ENCODE results near the gene VASP.

VASP gene

DNA sequence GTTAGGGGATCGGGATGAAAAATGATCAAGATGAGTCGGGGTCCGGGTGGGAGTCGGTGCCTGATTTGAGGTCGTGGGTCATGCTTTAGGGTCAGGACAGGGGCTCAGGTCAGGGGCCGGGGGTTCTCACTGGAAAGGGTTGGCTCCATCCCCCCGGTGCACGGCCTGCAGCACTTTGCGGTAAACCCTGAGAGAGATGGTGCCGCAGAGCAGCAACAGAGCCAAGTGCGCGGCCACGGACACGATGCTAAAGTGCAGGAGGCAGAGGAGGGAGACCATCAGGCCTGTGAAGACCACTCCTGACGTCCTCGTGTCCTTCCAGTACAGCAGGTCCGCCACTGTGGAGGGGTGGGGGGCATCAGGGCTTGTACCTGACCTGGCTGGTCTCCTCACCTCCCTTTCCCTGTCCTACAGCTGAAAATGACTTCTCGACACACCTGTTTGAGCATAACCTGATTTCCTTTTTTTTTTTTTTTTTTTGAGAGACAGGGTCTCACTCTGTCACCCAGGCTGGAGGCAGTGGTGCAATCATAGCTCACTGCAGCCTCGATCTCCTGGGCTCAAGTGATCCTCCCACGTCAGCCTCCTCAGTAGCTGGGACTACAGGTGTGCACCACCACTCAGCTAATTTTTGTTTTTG is 17.9 kb upstream of the VASP start:
- TF ChIP-seq, protein P1, sequence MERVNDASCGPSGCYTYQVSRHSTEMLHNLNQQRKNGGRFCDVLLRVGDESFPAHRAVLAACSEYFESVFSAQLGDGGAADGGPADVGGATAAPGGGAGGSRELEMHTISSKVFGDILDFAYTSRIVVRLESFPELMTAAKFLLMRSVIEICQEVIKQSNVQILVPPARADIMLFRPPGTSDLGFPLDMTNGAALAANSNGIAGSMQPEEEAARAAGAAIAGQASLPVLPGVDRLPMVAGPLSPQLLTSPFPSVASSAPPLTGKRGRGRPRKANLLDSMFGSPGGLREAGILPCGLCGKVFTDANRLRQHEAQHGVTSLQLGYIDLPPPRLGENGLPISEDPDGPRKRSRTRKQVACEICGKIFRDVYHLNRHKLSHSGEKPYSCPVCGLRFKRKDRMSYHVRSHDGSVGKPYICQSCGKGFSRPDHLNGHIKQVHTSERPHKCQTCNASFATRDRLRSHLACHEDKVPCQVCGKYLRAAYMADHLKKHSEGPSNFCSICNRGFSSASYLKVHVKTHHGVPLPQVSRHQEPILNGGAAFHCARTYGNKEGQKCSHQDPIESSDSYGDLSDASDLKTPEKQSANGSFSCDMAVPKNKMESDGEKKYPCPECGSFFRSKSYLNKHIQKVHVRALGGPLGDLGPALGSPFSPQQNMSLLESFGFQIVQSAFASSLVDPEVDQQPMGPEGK (CRISPR knock-in tag; IDR thresholded peaks at IDR 0.05; ENCODE audit: borderline replicate concordance) = no peak
- TF ChIP-seq ZNF70 (CRISPR knock-in tag; IDR thresholded peaks at IDR 0.05) = no peak
- no peak for TF ChIP-seq TOX (CRISPR knock-in tag; IDR thresholded peaks at IDR 0.05; ENCODE audit: borderline replicate concordance)
- TF ChIP-seq ISL1 (CRISPR knock-in tag; IDR thresholded peaks at IDR 0.05) = no peak
- TF ChIP-seq, protein P2, sequence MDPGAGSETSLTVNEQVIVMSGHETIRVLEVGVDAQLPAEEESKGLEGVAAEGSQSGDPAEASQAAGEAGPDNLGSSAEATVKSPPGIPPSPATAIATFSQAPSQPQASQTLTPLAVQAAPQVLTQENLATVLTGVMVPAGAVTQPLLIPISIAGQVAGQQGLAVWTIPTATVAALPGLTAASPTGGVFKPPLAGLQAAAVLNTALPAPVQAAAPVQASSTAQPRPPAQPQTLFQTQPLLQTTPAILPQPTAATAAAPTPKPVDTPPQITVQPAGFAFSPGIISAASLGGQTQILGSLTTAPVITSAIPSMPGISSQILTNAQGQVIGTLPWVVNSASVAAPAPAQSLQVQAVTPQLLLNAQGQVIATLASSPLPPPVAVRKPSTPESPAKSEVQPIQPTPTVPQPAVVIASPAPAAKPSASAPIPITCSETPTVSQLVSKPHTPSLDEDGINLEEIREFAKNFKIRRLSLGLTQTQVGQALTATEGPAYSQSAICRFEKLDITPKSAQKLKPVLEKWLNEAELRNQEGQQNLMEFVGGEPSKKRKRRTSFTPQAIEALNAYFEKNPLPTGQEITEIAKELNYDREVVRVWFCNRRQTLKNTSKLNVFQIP (CRISPR knock-in tag; IDR thresholded peaks at IDR 0.05; ENCODE audit: borderline replicate concordance, low read depth) = no peak
- TF ChIP-seq GLIS3 (CRISPR knock-in tag; IDR thresholded peaks at IDR 0.05) = no peak
- no peak for TF ChIP-seq ZNF565 (CRISPR knock-in tag; conservative IDR thresholded peaks at IDR 0.05; ENCODE audit: low read depth)
- TF ChIP-seq ARNTL (CRISPR knock-in tag; IDR thresholded peaks at IDR 0.05; ENCODE audit: borderline replicate concordance, low read depth) = no peak
- no peak for TF ChIP-seq ZNF8 (CRISPR knock-in tag; IDR thresholded peaks at IDR 0.05)
- TF ChIP-seq RARB (CRISPR knock-in tag; IDR thresholded peaks at IDR 0.05) = no peak
- TF ChIP-seq CSDC2 (CRISPR knock-in tag; IDR thresholded peaks at IDR 0.05) = no peak
- no peak for TF ChIP-seq ZFP30 (CRISPR knock-in tag; IDR thresholded peaks at IDR 0.05)
- TF ChIP-seq PPARA (CRISPR knock-in tag; IDR thresholded peaks at IDR 0.05; ENCODE audit: borderline replicate concordance) = no peak
- TF ChIP-seq ZC3H10 (CRISPR knock-in tag; IDR thresholded peaks at IDR 0.05) = no peak
- TF ChIP-seq BACH2 (CRISPR knock-in tag; IDR thresholded peaks at IDR 0.05; ENCODE audit: borderline replicate concordance) = no peak
- TF ChIP-seq SNAI2 (CRISPR knock-in tag; IDR thresholded peaks at IDR 0.05) = no peak
- no peak for TF ChIP-seq CREB5 (CRISPR knock-in tag; IDR thresholded peaks at IDR 0.05; ENCODE audit: low read depth)
- no peak for TF ChIP-seq TSHZ2 (CRISPR knock-in tag; IDR thresholded peaks at IDR 0.05)
- TF ChIP-seq, protein P3, sequence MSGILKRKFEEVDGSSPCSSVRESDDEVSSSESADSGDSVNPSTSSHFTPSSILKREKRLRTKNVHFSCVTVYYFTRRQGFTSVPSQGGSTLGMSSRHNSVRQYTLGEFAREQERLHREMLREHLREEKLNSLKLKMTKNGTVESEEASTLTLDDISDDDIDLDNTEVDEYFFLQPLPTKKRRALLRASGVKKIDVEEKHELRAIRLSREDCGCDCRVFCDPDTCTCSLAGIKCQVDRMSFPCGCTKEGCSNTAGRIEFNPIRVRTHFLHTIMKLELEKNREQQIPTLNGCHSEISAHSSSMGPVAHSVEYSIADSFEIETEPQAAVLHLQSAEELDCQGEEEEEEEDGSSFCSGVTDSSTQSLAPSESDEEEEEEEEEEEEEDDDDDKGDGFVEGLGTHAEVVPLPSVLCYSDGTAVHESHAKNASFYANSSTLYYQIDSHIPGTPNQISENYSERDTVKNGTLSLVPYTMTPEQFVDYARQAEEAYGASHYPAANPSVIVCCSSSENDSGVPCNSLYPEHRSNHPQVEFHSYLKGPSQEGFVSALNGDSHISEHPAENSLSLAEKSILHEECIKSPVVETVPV (CRISPR knock-in tag; IDR thresholded peaks at IDR 0.05) = no peak
- no peak for TF ChIP-seq ZFP3 (CRISPR knock-in tag; IDR thresholded peaks at IDR 0.05)
- ATAC-seq = no peak

DNA sequence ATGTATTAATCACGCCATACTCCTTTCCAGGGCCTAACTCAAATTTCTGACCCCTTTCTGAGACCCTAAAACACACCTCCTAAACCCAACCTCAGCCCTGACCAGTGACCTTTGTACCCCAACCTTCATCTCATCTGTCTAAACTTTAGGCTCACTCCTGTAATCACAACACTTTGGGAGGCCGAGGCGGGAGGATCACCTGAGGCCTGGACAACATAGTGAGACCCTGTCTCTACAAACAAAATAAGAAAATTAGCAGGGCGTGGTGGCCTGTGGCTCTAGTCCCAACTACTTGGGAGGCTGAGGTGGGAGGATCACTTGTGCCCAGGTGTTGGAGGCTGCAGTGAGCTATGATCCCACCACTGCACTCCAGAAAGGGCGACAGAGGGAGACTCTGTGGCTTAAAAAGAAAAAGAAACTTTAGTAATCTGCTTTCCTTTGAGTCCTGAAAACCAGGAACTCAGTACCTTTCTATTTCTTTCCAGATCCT is 15.1 kb upstream of the VASP start:
- no peak for ATAC-seq
- TF ChIP-seq, protein P2 (CRISPR knock-in tag; IDR thresholded peaks at IDR 0.05; ENCODE audit: borderline replicate concordance, low read depth) = no peak
- TF ChIP-seq SNAI2 (CRISPR knock-in tag; IDR thresholded peaks at IDR 0.05) (no peak), TCF4 (CRISPR knock-in tag; IDR thresholded peaks at IDR 0.05; ENCODE audit: borderline replicate concordance) (no peak), TOX (CRISPR knock-in tag; IDR thresholded peaks at IDR 0.05; ENCODE audit: borderline replicate concordance) (no peak), ARNTL (CRISPR knock-in tag; IDR thresholded peaks at IDR 0.05; ENCODE audit: borderline replicate concordance, low read depth) (no peak), ZC3H10 (CRISPR knock-in tag; IDR thresholded peaks at IDR 0.05) (no peak), ZNF565 (CRISPR knock-in tag; conservative IDR thresholded peaks at IDR 0.05; ENCODE audit: low read depth) (no peak), ISL1 (CRISPR knock-in tag; IDR thresholded peaks at IDR 0.05) (no peak), OSR1 (CRISPR knock-in tag; IDR thresholded peaks at IDR 0.05) (no peak), TSHZ2 (CRISPR knock-in tag; IDR thresholded peaks at IDR 0.05) (no peak)
- TF ChIP-seq, protein P3 (CRISPR knock-in tag; IDR thresholded peaks at IDR 0.05) = no peak

Measured in SK-N-SH treated with all-trans-retinoic acid at 6 μM for 48 hours (cell line).